ENCODE results near the gene MLLT1. TPM values are rescaled to one million over a fixed set of nuclear protein-coding genes. Genes with fewer than 3 reads are reported as not detected.
"Not testable (repeated sequence)": the region's sequence is repeated elsewhere in the genome, so short reads cannot be mapped to it uniquely, and the experiment has no call there.

MLLT1 gene
- total and polyA plus RNA-seq, 5 donors, result 34.8 to 67.3 (median 64.7) TPM

GRCh38 chr19:6297202-6297601 lies 17.4 kb upstream of the MLLT1 start:
- no peak for ATAC-seq
- DNase-seq, result no peak
- Histone ChIP-seq H3K9me3 (ENCODE audit: control insufficient read depth, low read length) (peaks cover 4% of the 10 kb centered on the region), H3K27ac (ENCODE audit: low read length) (no peak overlapping the region), H3K27me3 (ENCODE audit: control insufficient read depth, insufficient read depth) (no peaks in the 10 kb centered on the region), H3K4me3 (ENCODE audit: low read length) (no peak overlapping the region), H3K4me1 (ENCODE audit: control insufficient read depth, insufficient read depth, low read length) (no peaks in the 10 kb centered on the region)
- WGBS, result 84% methylated on average over 6 of the region's 6 CpGs
- intact Hi-C loops (cut with DNase I), result loop anchor here in 3 of 4 donors (5.0 to 10.0 kb wide), 4 partner anchors 80 to 252 kb away; no protein-coding TSS in a partner anchor

GRCh38 chr19:6292006-6292405 lies 12.2 kb upstream of the MLLT1 start:
- 67% methylated on average over 4 of the region's 4 CpGs for WGBS
- ATAC-seq (no peak), DNase-seq (no peak)
- intact Hi-C loops (cut with DNase I), result loop anchor here in 1 of 4 donors (10.0 kb wide), 1 partner anchor 247 kb away; no protein-coding TSS in a partner anchor
- H3K27ac ChIP-seq (ENCODE audit: low read length), result no peak overlapping the region
- H3K4me3 ChIP-seq (ENCODE audit: low read length), result no peak overlapping the region
- H3K9me3 ChIP-seq (ENCODE audit: control insufficient read depth, low read length), result peaks cover 16% of the 10 kb centered on the region
- no peaks in the 10 kb centered on the region for H3K27me3 ChIP-seq (ENCODE audit: control insufficient read depth, insufficient read depth)
- no peaks in the 10 kb centered on the region for H3K4me1 ChIP-seq (ENCODE audit: control insufficient read depth, insufficient read depth, low read length)

GRCh38 chr19:6288737-6289136 lies 9.0 kb upstream of the MLLT1 start:
- H3K9me3 ChIP-seq (ENCODE audit: control insufficient read depth, low read length), result peaks cover 22% of the 10 kb centered on the region
- WGBS, result 97% methylated on average over 1 of the region's 1 CpG
- ATAC-seq, result no peak

GRCh38 chr19:6287269-6287885 lies 7.6 kb upstream of the MLLT1 start:
- H3K27ac ChIP-seq (ENCODE audit: low read length), result no peak overlapping the region
- ATAC-seq, result no peak
- intact Hi-C loops (cut with DNase I), result no loop called here

More at GRCh38 chr19:6288737-6289136, 9.0 kb upstream of the MLLT1 start:
- Histone ChIP-seq H3K4me3 (ENCODE audit: low read length) (no peak overlapping the region), H3K4me1 (ENCODE audit: control insufficient read depth, insufficient read depth, low read length) (no peaks in the 10 kb centered on the region), H3K27ac (ENCODE audit: low read length) (no peak overlapping the region), H3K27me3 (ENCODE audit: control insufficient read depth, insufficient read depth) (no peaks in the 10 kb centered on the region)
- intact Hi-C loops (cut with DNase I), result no loop called here
- no peak for DNase-seq

GRCh38 chr19:6286676-6287075 lies 6.9 kb upstream of the MLLT1 start:
- Histone ChIP-seq H3K4me1 (ENCODE audit: control insufficient read depth, insufficient read depth, low read length) (no peaks in the 10 kb centered on the region), H3K4me3 (ENCODE audit: low read length) (no peak overlapping the region), H3K27me3 (ENCODE audit: control insufficient read depth, insufficient read depth) (no peaks in the 10 kb centered on the region), H3K27ac (ENCODE audit: low read length) (no peak overlapping the region), H3K9me3 (ENCODE audit: control insufficient read depth, low read length) (peaks cover 12% of the 10 kb centered on the region)
- 83% methylated on average over 4 of the region's 4 CpGs for WGBS
- intact Hi-C loops (cut with DNase I), result no loop called here
- ATAC-seq, result no peak
- no peak for DNase-seq

More at GRCh38 chr19:6287269-6287885, 7.6 kb upstream of the MLLT1 start:
- Histone ChIP-seq H3K27me3 (ENCODE audit: control insufficient read depth, insufficient read depth) (no peaks in the 10 kb centered on the region), H3K4me1 (ENCODE audit: control insufficient read depth, insufficient read depth, low read length) (no peaks in the 10 kb centered on the region), H3K4me3 (ENCODE audit: low read length) (no peak overlapping the region), H3K9me3 (ENCODE audit: control insufficient read depth, low read length) (peaks cover 19% of the 10 kb centered on the region)
- WGBS, result 76% methylated on average over 6 of the region's 6 CpGs
- DNase-seq, result no peak

GRCh38 chr19:6282393-6282792 lies 2.6 kb upstream of the MLLT1 start:
- H3K9me3 ChIP-seq (ENCODE audit: control insufficient read depth, low read length); H3K27me3 ChIP-seq (ENCODE audit: control insufficient read depth, insufficient read depth); H3K27ac ChIP-seq (ENCODE audit: low read length); ATAC-seq; DNase-seq; H3K4me3 ChIP-seq (ENCODE audit: low read length): not testable (repeated sequence)
- WGBS, result 80% methylated on average over 6 of the region's 6 CpGs
- intact Hi-C loops (cut with DNase I), result loop anchor here in 1 of 4 donors (5.0 kb wide), 1 partner anchor 60 kb away; no protein-coding TSS in a partner anchor
- peaks cover 14% of the 10 kb centered on the region for H3K4me1 ChIP-seq (ENCODE audit: control insufficient read depth, insufficient read depth, low read length)

GRCh38 chr19:6279620-6279930 lies 200 bp downstream of the MLLT1 start:
- peak overlapping the region; percentile 99 for H3K4me3 ChIP-seq (ENCODE audit: low read length)
- peak in 1 of 3 donors; percentile 41 for DNase-seq
- peaks cover 41% of the 10 kb centered on the region for H3K4me1 ChIP-seq (ENCODE audit: control insufficient read depth, insufficient read depth, low read length)
- no peak for ATAC-seq
- H3K27me3 ChIP-seq (ENCODE audit: control insufficient read depth, insufficient read depth), result no peaks in the 10 kb centered on the region
- no peaks in the 10 kb centered on the region for H3K9me3 ChIP-seq (ENCODE audit: control insufficient read depth, low read length)
- under 1% methylated on average over 57 of the region's 59 CpGs for WGBS
- H3K27ac ChIP-seq (ENCODE audit: low read length), result peak overlapping the region; percentile 84
- intact Hi-C loops (cut with DNase I), result loop anchor here in 1 of 4 donors (5.0 kb wide), 1 partner anchor 57 kb away; no protein-coding TSS in a partner anchor

- H3K27me3 ChIP-seq (ENCODE audit: control insufficient read depth, insufficient read depth), result no peaks in the 10 kb centered on the region
- DNase-seq (peak; percentile 39 to 79 (median 72)), ATAC-seq (no peak)
- intact Hi-C loops (cut with DNase I), result loop anchor here in 1 of 4 donors (5.0 kb wide), 1 partner anchor 57 kb away; no protein-coding TSS in a partner anchor
- peak overlapping the region; percentile 99 for H3K4me3 ChIP-seq (ENCODE audit: low read length)
- H3K27ac ChIP-seq (ENCODE audit: low read length), result peak overlapping the region; percentile 79
- peaks cover 45% of the 10 kb centered on the region for H3K4me1 ChIP-seq (ENCODE audit: control insufficient read depth, insufficient read depth, low read length)
- H3K9me3 ChIP-seq (ENCODE audit: control insufficient read depth, low read length), result no peaks in the 10 kb centered on the region
- 5% methylated on average over 36 of the region's 36 CpGs for WGBS
These were observed 795 bp downstream of the MLLT1 start for GRCh38 chr19:6278740-6279619.

- H3K9me3 ChIP-seq (ENCODE audit: control insufficient read depth, low read length), result no peaks in the 10 kb centered on the region
- WGBS, result 66% methylated on average over 9 of the region's 9 CpGs
- no peak for ATAC-seq
- peaks cover 50% of the 10 kb centered on the region for H3K4me1 ChIP-seq (ENCODE audit: control insufficient read depth, insufficient read depth, low read length)
- H3K27me3 ChIP-seq (ENCODE audit: control insufficient read depth, insufficient read depth), result no peaks in the 10 kb centered on the region
- no peak overlapping the region for H3K4me3 ChIP-seq (ENCODE audit: low read length)
- intact Hi-C loops (cut with DNase I), result loop anchor here in 1 of 4 donors (5.0 kb wide), 1 partner anchor 56 kb away; no protein-coding TSS in a partner anchor
- no peak overlapping the region for H3K27ac ChIP-seq (ENCODE audit: low read length)
- DNase-seq, result no peak
These were observed 1.7 kb downstream of the MLLT1 start for GRCh38 chr19:6278051-6278450.

- WGBS, result 38% methylated on average over 12 of the region's 12 CpGs
- no peaks in the 10 kb centered on the region for H3K9me3 ChIP-seq (ENCODE audit: control insufficient read depth, low read length)
- ATAC-seq (no peak), DNase-seq (peak; percentile 76 to 88 (median 86))
- intact Hi-C loops (cut with DNase I), result loop anchor here in 1 of 4 donors (5.0 kb wide), 1 partner anchor 54 kb away; no protein-coding TSS in a partner anchor
- H3K27me3 ChIP-seq (ENCODE audit: control insufficient read depth, insufficient read depth), result no peaks in the 10 kb centered on the region
- H3K27ac ChIP-seq (ENCODE audit: low read length), result peak overlapping the region; percentile 95
- H3K4me3 ChIP-seq (ENCODE audit: low read length), result no peak overlapping the region
- peaks cover 56% of the 10 kb centered on the region for H3K4me1 ChIP-seq (ENCODE audit: control insufficient read depth, insufficient read depth, low read length)
These were observed 3.3 kb downstream of the MLLT1 start for GRCh38 chr19:6276447-6276846.
